HepG2 (cell line): ENCODE results near the gene MALT1. TPM values are rescaled to one million over a fixed set of nuclear protein-coding genes. Genes with fewer than 3 reads are reported as not detected.
A peak's percentile ranks its signal among the peaks of the same experiment; 100 is the strongest.

ENCODE experiments used
- ARNT2 ChIP-seq: sonication (generic); formaldehyde crosslinking; IDR thresholded peaks from 2 replicates; pipeline ENCODE4 v1.8.0; 2022; ENCODE audit warnings: mild to moderate bottlenecking, low read depth, missing genetic modification reagents, moderate library complexity
- HHEX ChIP-seq: IDR thresholded peaks from 2 replicates; pipeline ENCODE4 v1.6.1; 2016; ENCODE audit warnings: control low read depth
- HMGXB4 ChIP-seq, 2 experiments: sonication (generic) in 1 of 2; formaldehyde crosslinking in 1 of 2; IDR thresholded peaks; 2 replicates each; pipeline versions ENCODE4 v1.4.0 to v1.6.1; 2018 to 2020; ENCODE audit warnings: missing genetic modification reagents in 2 of 2, borderline replicate concordance in 1 of 2, low read depth in 1 of 2, mild to moderate bottlenecking in 1 of 2, missing biosample characterization in 1 of 2
- HNF4G ChIP-seq, 2 experiments: sonication (generic) in 1 of 2; formaldehyde crosslinking in 1 of 2; IDR thresholded peaks; 2 replicates each; pipeline versions ENCODE4 v1.4.0 to v1.6.1; 2011 to 2020; ENCODE audit warnings: borderline replicate concordance in 2 of 2, low read depth in 2 of 2, mild to moderate bottlenecking in 2 of 2, low read length in 1 of 2, missing genetic modification reagents in 1 of 2, moderate library complexity in 1 of 2
- ISL2 ChIP-seq: sonication (generic); formaldehyde crosslinking; IDR thresholded peaks from 2 replicates; pipeline ENCODE4 v1.5.0; 2020; ENCODE audit warnings: missing genetic modification reagents
- LCORL ChIP-seq, 2 experiments: fragments of 450-650 bp in 1 of 2; sonication (generic) in 1 of 2; formaldehyde crosslinking in 1 of 2; IDR thresholded peaks; 2 replicates each; pipeline versions ENCODE4 v1.5.0 to v1.6.1; 2017 to 2020; ENCODE audit warnings: antibody characterized with exemption in 1 of 2, missing genetic modification reagents in 1 of 2
- RFX1 ChIP-seq: fragments of 450-650 bp; IDR thresholded peaks from 2 replicates; pipeline ENCODE4 v1.6.1; 2017
- RNF2 ChIP-seq: fragments of 450-650 bp; conservative IDR thresholded peaks from 2 replicates; pipeline ENCODE4 v1.6.1; 2016; ENCODE audit warnings: low read depth
- SOX6 ChIP-seq, 2 experiments: fragments of 450-650 bp in 1 of 2; sonication (generic) in 1 of 2; formaldehyde crosslinking in 1 of 2; IDR thresholded peaks; 2 replicates each; pipeline versions ENCODE4 v1.4.0 to v1.6.1; 2017 to 2020; ENCODE audit warnings: antibody characterized with exemption in 1 of 2, mild to moderate bottlenecking in 1 of 2, missing genetic modification reagents in 1 of 2
- SP1 ChIP-seq, 2 experiments: fragments of 450-650 bp in 1 of 2; sonication (generic) in 1 of 2; formaldehyde crosslinking in 1 of 2; IDR thresholded peaks; 2 replicates each; pipeline versions ENCODE4 v1.4.0 to v1.6.1; 2016 to 2020; ENCODE audit warnings: missing genetic modification reagents in 1 of 2
- STAG1 ChIP-seq: sonication (generic); formaldehyde crosslinking; IDR thresholded peaks from 2 replicates; pipeline ENCODE4 v1.4.0; 2020; ENCODE audit warnings: missing genetic modification reagents
- TEF ChIP-seq: sonication (generic); formaldehyde crosslinking; IDR thresholded peaks from 2 replicates; pipeline ENCODE4 v1.5.0; 2020; ENCODE audit warnings: missing genetic modification reagents
- UBTF ChIP-seq: sonication (generic); formaldehyde crosslinking; IDR thresholded peaks from 2 replicates; pipeline ENCODE4 v1.4.0; 2020; ENCODE audit warnings: mild to moderate bottlenecking, missing genetic modification reagents
- XRCC5 ChIP-seq: fragments of 200-400 bp; formaldehyde crosslinking; optimal IDR thresholded peaks from 2 replicates; pipeline ENCODE3; 2017; ENCODE audit warnings: mild to moderate bottlenecking, low read length
- ZBTB3 ChIP-seq: sonication (generic); formaldehyde crosslinking; IDR thresholded peaks from 2 replicates; pipeline ENCODE4 v1.4.0; 2020; ENCODE audit warnings: low read depth, mild to moderate bottlenecking, moderate library complexity, missing genetic modification reagents, borderline replicate concordance
- ZEB1 ChIP-seq: IDR thresholded peaks from 2 replicates; pipeline ENCODE4 v1.6.1; 2012; ENCODE audit warnings: mild to moderate bottlenecking, low read depth, inconsistent platforms; ENCODE audit not compliant: insufficient replicate concordance
- ZNF720 ChIP-seq: sonication (generic); formaldehyde crosslinking; IDR thresholded peaks from 2 replicates; pipeline ENCODE4 v1.4.0; 2020; ENCODE audit warnings: missing genetic modification reagents
- ZSCAN22 ChIP-seq: sonication (generic); formaldehyde crosslinking; IDR thresholded peaks from 2 replicates; pipeline ENCODE4 v1.4.0; 2020; ENCODE audit warnings: mild to moderate bottlenecking, missing genetic modification reagents
- polyA plus RNA-seq, 8 experiments: library from polyadenylated mRNA; depleted of rRNA in 3 of 8; stranded (reverse) in 7 of 8; unstranded in 1 of 8; fragments of >200 nt; fragmentation: Illumina TruSeq in 4 of 8; extraction: Trizol in 4 of 8; gene quantifications; 2 replicates each; pipeline versions ENCODE4 v1.2.1 to v1.2.3, GENCODE V29; 2011 to 2016; ENCODE audit warnings: low read depth in 4 of 8, missing spikeins in 1 of 8, mixed read lengths in 1 of 8; ENCODE audit not compliant: insufficient read depth in 1 of 8
- total RNA-seq, 5 experiments: library from RNA; depleted of rRNA; stranded (reverse); fragments of >200 nt; fragmentation: Illumina TruSeq; extraction: Trizol; gene quantifications; 2 replicates each; pipeline ENCODE4 v1.2.3, GENCODE V29; 2016; ENCODE audit warnings: low read depth in 1 of 5
- TF ChIP-seq, protein P1 (sequence below), 2 experiments: sonication (generic) in 1 of 2; formaldehyde crosslinking in 1 of 2; IDR thresholded peaks; 2 replicates each; pipeline versions ENCODE4 v1.4.0 to v1.6.1; 2016 to 2020; ENCODE audit warnings: borderline replicate concordance in 1 of 2, low read depth in 1 of 2, mild to moderate bottlenecking in 1 of 2, missing genetic modification reagents in 1 of 2

The MALT1 gene
- total and polyA plus RNA-seq, 2 of the 13 experiments (the other 11 are each of a cell fraction or from before 2014, with no cell fraction given), result 43.9 to 89.0 TPM

GRCh38 chr18:58781627-58782194 lies 110.4 kb downstream of the MALT1 start (continued):
- TF ChIP-seq TEF (CRISPR knock-in tag), result no peak
- TF ChIP-seq HHEX (CRISPR knock-in tag), result no peak
- TF ChIP-seq UBTF, result 0 out of 2 replicates have a peak, but pooled peaks have one; percentile 23
- peak; percentile 95 for TF ChIP-seq STAG1
- peak; percentile 53; the same call in 1 of the 2 replicates for TF ChIP-seq LCORL (IDR thresholded peaks at IDR 0.05)
- no peak for TF ChIP-seq LCORL (CRISPR knock-in tag; IDR thresholded peaks at IDR 0.05)
- TF ChIP-seq HMGXB4 (CRISPR knock-in tag; IDR thresholded peaks at IDR 0.05; ENCODE audit: borderline replicate concordance in 1 of 2, low read depth in 1 of 2), result 0 out of 4 replicates have a peak, but pooled peaks of 1 of the 2 experiments have one; percentile 30
- no peak for TF ChIP-seq ZBTB3 (CRISPR knock-in tag)
- no peak for TF ChIP-seq XRCC5
- no peak for TF ChIP-seq HNF4G (IDR thresholded peaks at IDR 0.05; ENCODE audit: borderline replicate concordance, low read depth, low read length)
- no peak for TF ChIP-seq HNF4G (CRISPR knock-in tag; IDR thresholded peaks at IDR 0.05; ENCODE audit: borderline replicate concordance, low read depth)
- no peak for TF ChIP-seq ZNF720
- no peak for TF ChIP-seq ZEB1
- TF ChIP-seq SP1 (IDR thresholded peaks at IDR 0.05), result 0 out of 2 replicates have a peak, but pooled peaks have one; percentile 16
- no peak for TF ChIP-seq SP1 (CRISPR knock-in tag; IDR thresholded peaks at IDR 0.05)
- no peak for TF ChIP-seq RNF2
- TF ChIP-seq ZSCAN22 (CRISPR knock-in tag), result no peak
- 0 out of 2 replicates have a peak, but pooled peaks have one; percentile 63 for TF ChIP-seq SOX6 (IDR thresholded peaks at IDR 0.05)
- TF ChIP-seq SOX6 (CRISPR knock-in tag; IDR thresholded peaks at IDR 0.05), result no peak
- TF ChIP-seq, protein P1, sequence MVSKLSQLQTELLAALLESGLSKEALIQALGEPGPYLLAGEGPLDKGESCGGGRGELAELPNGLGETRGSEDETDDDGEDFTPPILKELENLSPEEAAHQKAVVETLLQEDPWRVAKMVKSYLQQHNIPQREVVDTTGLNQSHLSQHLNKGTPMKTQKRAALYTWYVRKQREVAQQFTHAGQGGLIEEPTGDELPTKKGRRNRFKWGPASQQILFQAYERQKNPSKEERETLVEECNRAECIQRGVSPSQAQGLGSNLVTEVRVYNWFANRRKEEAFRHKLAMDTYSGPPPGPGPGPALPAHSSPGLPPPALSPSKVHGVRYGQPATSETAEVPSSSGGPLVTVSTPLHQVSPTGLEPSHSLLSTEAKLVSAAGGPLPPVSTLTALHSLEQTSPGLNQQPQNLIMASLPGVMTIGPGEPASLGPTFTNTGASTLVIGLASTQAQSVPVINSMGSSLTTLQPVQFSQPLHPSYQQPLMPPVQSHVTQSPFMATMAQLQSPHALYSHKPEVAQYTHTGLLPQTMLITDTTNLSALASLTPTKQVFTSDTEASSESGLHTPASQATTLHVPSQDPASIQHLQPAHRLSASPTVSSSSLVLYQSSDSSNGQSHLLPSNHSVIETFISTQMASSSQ (IDR thresholded peaks at IDR 0.05; ENCODE audit: low read depth), result no peak
- TF ChIP-seq, protein P1 (CRISPR knock-in tag; IDR thresholded peaks at IDR 0.05; ENCODE audit: borderline replicate concordance), result no peak
- no peak for TF ChIP-seq ARNT2 (CRISPR knock-in tag)
- no peak for TF ChIP-seq RFX1
- TF ChIP-seq ISL2 (CRISPR knock-in tag), result no peak
